WTC11 (cell line): ENCODE data around the gene KLRD1. TPM values are rescaled to one million over a fixed set of nuclear protein-coding genes. Genes with fewer than 3 reads are reported as not detected.
A peak's percentile ranks its signal among the peaks of the same experiment; 100 is the strongest.

Experiments
- ATAC-seq: fragments of 200-7000 bp; cut with Tn5 transposase; 2 replicates; pipeline ENCODE4 v1.10.0; 2021; ENCODE audit warnings: mild to moderate bottlenecking, moderate library complexity
- CTCF ChIA-PET: fragments of 300-600 bp; sonication (Branson Sonifier 250); formaldehyde crosslinking; loops from one replicate; lab custom pipeline; 2021; ENCODE audit warnings: antibody characterized with exemption; lab: Charles Lee
- POLR2A ChIA-PET: fragments of 350-600 bp; sonication (Branson Sonifier 250); formaldehyde crosslinking; loops from one replicate; lab custom pipeline; 2021; ENCODE audit warnings: antibody characterized with exemption; lab: Charles Lee
- DNase-seq: peaks from one replicate; pipeline ENCODE4 v3.0.0; 2021; ENCODE audit warnings: low spot score
- H3K27ac Mint-ChIP-seq: 2 replicates; pipeline ENCODE4 v1.8.0; 2021; ENCODE audit warnings: mixed read lengths
- H3K27me3 Mint-ChIP-seq: 2 replicates; pipeline ENCODE4 v1.8.0; 2021; ENCODE audit warnings: low read depth, mild to moderate bottlenecking, moderate library complexity, mixed read lengths
- H3K36me3 Mint-ChIP-seq: 2 replicates; pipeline ENCODE4 v1.8.0; 2021; ENCODE audit warnings: mixed read lengths
- H3K4me1 Mint-ChIP-seq: 2 replicates; pipeline ENCODE4 v1.8.0; 2022; ENCODE audit warnings: mixed read lengths
- H3K4me3 Mint-ChIP-seq: 2 replicates; pipeline ENCODE4 v1.8.0; 2021; ENCODE audit warnings: mild to moderate bottlenecking, moderate library complexity, mixed read lengths
- H3K9me3 Mint-ChIP-seq: 2 replicates; pipeline ENCODE4 v1.8.0; 2021; ENCODE audit warnings: mixed read lengths
- AFF4 ChIP-seq: sonication (generic); formaldehyde crosslinking; IDR thresholded peaks from 2 replicates; pipeline ENCODE4 v1.8.1; 2023; ENCODE audit warnings: mild to moderate bottlenecking, missing genetic modification reagents, borderline replicate concordance
- ATF3 ChIP-seq: sonication (generic); formaldehyde crosslinking; conservative IDR thresholded peaks from 2 replicates; pipeline ENCODE4 v1.8.1; 2022; ENCODE audit warnings: mild to moderate bottlenecking, missing genetic modification reagents
- CBFB ChIP-seq: sonication (generic); formaldehyde crosslinking; IDR thresholded peaks from 2 replicates; pipeline ENCODE4 v1.8.1; 2022; ENCODE audit warnings: mild to moderate bottlenecking, low read depth, missing genetic modification reagents
- CREM ChIP-seq: sonication (generic); formaldehyde crosslinking; IDR thresholded peaks from 2 replicates; pipeline ENCODE4 v1.8.1; 2022; ENCODE audit warnings: mild to moderate bottlenecking, missing genetic modification reagents, moderate library complexity
- CTCF ChIP-seq: fragments of 200-600 bp; IDR thresholded peaks from 2 replicates; pipeline ENCODE4 v1.8.0; 2022; ENCODE audit warnings: antibody characterized with exemption
- FOXJ3 ChIP-seq: sonication (generic); formaldehyde crosslinking; IDR thresholded peaks from 2 replicates; pipeline ENCODE4 v1.9.0; 2021; ENCODE audit warnings: missing genetic modification reagents, mild to moderate bottlenecking, borderline replicate concordance
- MYBL2 ChIP-seq: sonication (generic); formaldehyde crosslinking; IDR thresholded peaks from 2 replicates; pipeline ENCODE4 v1.8.1; 2023; ENCODE audit warnings: mild to moderate bottlenecking, moderate library complexity, missing genetic modification reagents
- PREB ChIP-seq: sonication (generic); formaldehyde crosslinking; IDR thresholded peaks from 2 replicates; pipeline ENCODE4 v1.8.1; 2022; ENCODE audit warnings: mild to moderate bottlenecking, missing genetic modification reagents, moderate library complexity, borderline replicate concordance
- PRRX2 ChIP-seq: fragments of 250-450 bp; sonication (Bioruptor Pico); IDR thresholded peaks from 2 replicates; pipeline ENCODE4 v1.8.0; 2021; ENCODE audit warnings: mild to moderate bottlenecking
- SP1 ChIP-seq: sonication (generic); formaldehyde crosslinking; conservative IDR thresholded peaks from 2 replicates; pipeline ENCODE4 v1.8.1; 2022; ENCODE audit warnings: missing genetic modification reagents
- TCF7 ChIP-seq: sonication (generic); formaldehyde crosslinking; IDR thresholded peaks from 2 replicates; pipeline ENCODE4 v1.8.0; 2022; ENCODE audit warnings: mild to moderate bottlenecking, low read depth, missing genetic modification reagents, moderate library complexity
- USF1 ChIP-seq: sonication (generic); formaldehyde crosslinking; IDR thresholded peaks from 2 replicates; pipeline ENCODE4 v1.8.0; 2022; ENCODE audit warnings: mild to moderate bottlenecking, missing genetic modification reagents
- ZNF121 ChIP-seq: sonication (generic); formaldehyde crosslinking; IDR thresholded peaks from 2 replicates; pipeline ENCODE4 v1.8.0; 2023; ENCODE audit warnings: missing genetic modification reagents
- ZNF281 ChIP-seq: sonication (generic); formaldehyde crosslinking; IDR thresholded peaks from 2 replicates; pipeline ENCODE4 v1.8.0; 2023; ENCODE audit warnings: mild to moderate bottlenecking, missing genetic modification reagents
- ZNF512 ChIP-seq: sonication (generic); formaldehyde crosslinking; IDR thresholded peaks from 2 replicates; pipeline ENCODE4 v1.8.1; 2022; ENCODE audit warnings: missing genetic modification reagents, borderline replicate concordance
- total RNA-seq: library from RNA; stranded (reverse); gene quantifications from 3 replicates; pipeline ENCODE4 v1.2.3, GENCODE V29; 2021

KLRD1 gene
- total RNA-seq, 1 experiment from 2014 or later = 0.55 TPM

GRCh38 chr12:10358969-10359368, 51.3 kb downstream of the KLRD1 start (continued):
- TF ChIP-seq AFF4 (CRISPR knock-in tag) (no peak), ZNF512 (no peak), TCF7 (CRISPR knock-in tag) (no peak)

- DNase-seq (no peak), ATAC-seq (peak; percentile 47)
- H3K27ac Mint-ChIP-seq = peak overlapping the region; percentile 88
- H3K27me3 Mint-ChIP-seq = no peaks in the 10 kb centered on the region
- H3K4me1 Mint-ChIP-seq = peaks cover 28% of the 10 kb centered on the region
- CTCF ChIA-PET = no interaction called here
- TF ChIP-seq SP1 (CRISPR knock-in tag) (no peak), CTCF (no peak), MYBL2 (CRISPR knock-in tag) (no peak), ATF3 (CRISPR knock-in tag) (no peak), FOXJ3 (CRISPR knock-in tag) (no peak), ZNF121 (CRISPR knock-in tag) (no peak), AFF4 (CRISPR knock-in tag) (no peak), ZNF281 (no peak), USF1 (no peak), CREM (no peak), PREB (CRISPR knock-in tag) (no peak), PRRX2 (CRISPR knock-in tag) (no peak), CBFB (CRISPR knock-in tag) (no peak)
- H3K36me3 Mint-ChIP-seq = peaks cover 14% of the 10 kb centered on the region
- POLR2A ChIA-PET = no interaction called here
- H3K9me3 Mint-ChIP-seq = peaks cover 16% of the 10 kb centered on the region
- peak overlapping the region; percentile 12; the same call in 1 of the 2 replicates for H3K4me3 Mint-ChIP-seq
Observed at GRCh38 chr12:10361084-10361483, 53.4 kb downstream of the KLRD1 start.
